Activated naive CD4-positive, alpha-beta T cell treated with anti-CD3 and anti-CD28 coated beads for 36 hours (primary cell): Measurements from ENCODE around the gene ZNF592. TPM values are rescaled to one million over a fixed set of nuclear protein-coding genes. Genes with fewer than 3 reads are reported as not detected.
"Not testable (repeated sequence)": the region's sequence is repeated elsewhere in the genome, so short reads cannot be mapped to it uniquely, and the experiment has no call there.

Experiments used
- CTCF ChIA-PET: fragments of 350-600 bp; sonication (Branson Sonifier 250); formaldehyde crosslinking; loops from one replicate; lab custom pipeline; 2021; ENCODE audit warnings: antibody characterized with exemption; lab: Charles Lee
- DNase-seq: peaks from one replicate; pipeline ENCODE4 v3.0.0-alpha.2; 2020
- H3K27ac Mint-ChIP-seq: one replicate; pipeline ENCODE4 v1.8.0; 2021; ENCODE audit warnings: mild to moderate bottlenecking, mixed read lengths
- H3K27me3 Mint-ChIP-seq: one replicate; pipeline ENCODE4 v1.8.0; 2021; ENCODE audit warnings: low read depth, mixed read lengths
- H3K36me3 Mint-ChIP-seq: one replicate; pipeline ENCODE4 v1.8.0; 2021; ENCODE audit warnings: low read depth, mixed read lengths
- H3K4me1 Mint-ChIP-seq: one replicate; pipeline ENCODE4 v1.8.0; 2021; ENCODE audit warnings: low read depth, mixed read lengths
- H3K4me3 Mint-ChIP-seq: one replicate; pipeline ENCODE4 v1.8.0; 2021; ENCODE audit warnings: mild to moderate bottlenecking, moderate library complexity, mixed read lengths
- H3K9me3 Mint-ChIP-seq: one replicate; pipeline ENCODE4 v1.8.0; 2021; ENCODE audit warnings: mixed read lengths
- intact Hi-C: fragments of 100-400 bp; cut with micrococcal nuclease; formaldehyde crosslinking; loops from one replicate; pipeline ENCODE4 v1.15.1; 2023
- total RNA-seq, 2 experiments: library from RNA; stranded (reverse); gene quantifications; one replicate each; pipeline ENCODE4 v1.2.3, GENCODE V29; 2021

ZNF592 gene
- total RNA-seq, 2 experiments from 2014 or later, result 24.2 to 24.3 TPM

GRCh38 chr15:84749111-84749991 is 959 bp downstream of the ZNF592 start:
- intact Hi-C loops, result loop anchor here (1.0 kb wide), 2 partner anchors 12 to 95 kb away; partner anchors contain the start of gene WDR73
- H3K4me1 Mint-ChIP-seq, result peaks cover 56% of the 10 kb centered on the region
- no peaks in the 10 kb centered on the region for H3K9me3 Mint-ChIP-seq
- H3K27ac Mint-ChIP-seq, result peak overlapping the region; percentile 90
- H3K36me3 Mint-ChIP-seq, result peaks cover 22% of the 10 kb centered on the region
- CTCF ChIA-PET, result interaction anchor here (0.5 to 1.2 kb wide), 9 partner anchors 10 to 267 kb away, joined by 3 to 6 read pairs (median 3); no protein-coding TSS in a partner anchor
- H3K4me3 Mint-ChIP-seq, result peak overlapping the region; percentile 96
- no peaks in the 10 kb centered on the region for H3K27me3 Mint-ChIP-seq
- DNase-seq, result peak; percentile 76

- intact Hi-C loops, result no loop called here
Observed at GRCh38 chr15:84750583-84751092, 2.2 kb downstream of the ZNF592 start.

GRCh38 chr15:84751721-84752120 is 3.3 kb downstream of the ZNF592 start:
- H3K9me3 Mint-ChIP-seq, H3K4me3 Mint-ChIP-seq, DNase-seq, H3K27me3 Mint-ChIP-seq, intact Hi-C loops, H3K27ac Mint-ChIP-seq: not testable (repeated sequence)
- CTCF ChIA-PET, result interaction anchor here (0.9 to 1.5 kb wide), 3 partner anchors 54 to 153 kb away, joined by 3 to 4 read pairs (median 3); no protein-coding TSS in a partner anchor
- Mint-ChIP-seq H3K36me3 (peaks cover 25% of the 10 kb centered on the region), H3K4me1 (peaks cover 58% of the 10 kb centered on the region)

More at GRCh38 chr15:84750583-84751092, 2.2 kb downstream of the ZNF592 start:
- Mint-ChIP-seq H3K27ac (peak overlapping the region; percentile 5), H3K4me3 (peak overlapping the region; percentile 96), H3K27me3 (no peaks in the 10 kb centered on the region), H3K4me1 (peaks cover 55% of the 10 kb centered on the region), H3K36me3 (peaks cover 24% of the 10 kb centered on the region), H3K9me3 (no peaks in the 10 kb centered on the region)
- DNase-seq, result peak; percentile 37
- CTCF ChIA-PET, result interaction anchor here (1.1 kb wide), 1 partner anchor 29 kb away, joined by 3 read pairs; no protein-coding TSS in a partner anchor

GRCh38 chr15:84752195-84752594 is 3.8 kb downstream of the ZNF592 start:
- no peak for DNase-seq
- H3K27ac Mint-ChIP-seq, result no peak overlapping the region
- CTCF ChIA-PET, result interaction anchor here (0.9 to 1.5 kb wide), 3 partner anchors 54 to 153 kb away, joined by 3 to 4 read pairs (median 3); no protein-coding TSS in a partner anchor
- intact Hi-C loops, result no loop called here
- no peaks in the 10 kb centered on the region for H3K9me3 Mint-ChIP-seq
- no peak overlapping the region for H3K4me3 Mint-ChIP-seq
- peaks cover 61% of the 10 kb centered on the region for H3K4me1 Mint-ChIP-seq
- H3K36me3 Mint-ChIP-seq, result peaks cover 25% of the 10 kb centered on the region
- no peaks in the 10 kb centered on the region for H3K27me3 Mint-ChIP-seq

GRCh38 chr15:84752700-84753099 is 4.3 kb downstream of the ZNF592 start:
- Mint-ChIP-seq H3K4me1 (peaks cover 56% of the 10 kb centered on the region), H3K27ac (no peak overlapping the region), H3K27me3 (no peaks in the 10 kb centered on the region), H3K9me3 (no peaks in the 10 kb centered on the region), H3K36me3 (peaks cover 22% of the 10 kb centered on the region), H3K4me3 (no peak overlapping the region)
- intact Hi-C loops, result no loop called here
- CTCF ChIA-PET, result interaction anchor here (0.9 to 1.5 kb wide), 3 partner anchors 53 to 154 kb away, joined by 3 to 4 read pairs (median 3); no protein-coding TSS in a partner anchor
- DNase-seq, result no peak

- H3K4me3 Mint-ChIP-seq, H3K9me3 Mint-ChIP-seq, H3K27ac Mint-ChIP-seq, H3K27me3 Mint-ChIP-seq, DNase-seq: not testable (repeated sequence)
- Mint-ChIP-seq H3K4me1 (peaks cover 53% of the 10 kb centered on the region), H3K36me3 (peaks cover 17% of the 10 kb centered on the region)
- CTCF ChIA-PET, result interaction anchor here (0.6 kb wide), 1 partner anchor 86 kb away, joined by 5 read pairs; no protein-coding TSS in a partner anchor
- intact Hi-C loops, result loop anchor here (2.0 kb wide), 1 partner anchor 156 kb away; no protein-coding TSS in a partner anchor
Observed at GRCh38 chr15:84754889-84755288, 6.5 kb downstream of the ZNF592 start.

- DNase-seq, result peak; percentile 64
- CTCF ChIA-PET, result interaction anchor here (0.6 to 1.2 kb wide), 2 partner anchors 18 to 185 kb away, joined by 4 to 8 read pairs; no protein-coding TSS in a partner anchor
- Mint-ChIP-seq H3K36me3 (peaks cover 13% of the 10 kb centered on the region), H3K4me3 (no peak overlapping the region), H3K27ac (no peak overlapping the region), H3K27me3 (no peaks in the 10 kb centered on the region), H3K4me1 (peaks cover 47% of the 10 kb centered on the region), H3K9me3 (no peaks in the 10 kb centered on the region)
- intact Hi-C loops, result loop anchor here (2.0 kb wide), 1 partner anchor 157 kb away; no protein-coding TSS in a partner anchor
Observed at GRCh38 chr15:84755736-84756527, 7.5 kb downstream of the ZNF592 start.

GRCh38 chr15:84759018-84759417 is 10.6 kb downstream of the ZNF592 start:
- Mint-ChIP-seq H3K27me3 (no peaks in the 10 kb centered on the region), H3K27ac (no peak overlapping the region), H3K9me3 (no peaks in the 10 kb centered on the region), H3K4me1 (peaks cover 34% of the 10 kb centered on the region), H3K36me3 (peaks cover 5% of the 10 kb centered on the region), H3K4me3 (no peak overlapping the region)
- CTCF ChIA-PET, result no interaction called here
- no peak for DNase-seq
- intact Hi-C loops, result no loop called here

- DNase-seq, result no peak
- Mint-ChIP-seq H3K27ac (no peak overlapping the region), H3K4me1 (peaks cover 36% of the 10 kb centered on the region), H3K36me3 (peaks cover 12% of the 10 kb centered on the region), H3K4me3 (no peak overlapping the region), H3K27me3 (no peaks in the 10 kb centered on the region), H3K9me3 (no peaks in the 10 kb centered on the region)
- intact Hi-C loops, result no loop called here
- CTCF ChIA-PET, result interaction anchor here (0.6 kb wide), 2 partner anchors 78 to 126 kb away, joined by 3 to 5 read pairs; no protein-coding TSS in a partner anchor
Observed at GRCh38 chr15:84760219-84760618, 11.8 kb downstream of the ZNF592 start.

- peak; percentile 20 for DNase-seq
- H3K27me3 Mint-ChIP-seq, result no peaks in the 10 kb centered on the region
- CTCF ChIA-PET, result interaction anchor here (0.6 kb wide), 2 partner anchors 50 to 167 kb away, joined by 3 read pairs; no protein-coding TSS in a partner anchor
- H3K36me3 Mint-ChIP-seq, result peaks cover 18% of the 10 kb centered on the region
- intact Hi-C loops, result loop anchor here (1.0 kb wide), 5 partner anchors 12 to 107 kb away; partner anchors contain the start of gene WDR73
- H3K4me1 Mint-ChIP-seq, result peaks cover 28% of the 10 kb centered on the region
- no peak overlapping the region for H3K27ac Mint-ChIP-seq
- H3K4me3 Mint-ChIP-seq, result no peak overlapping the region
- no peaks in the 10 kb centered on the region for H3K9me3 Mint-ChIP-seq
Observed at GRCh38 chr15:84761607-84762131, 13.3 kb downstream of the ZNF592 start.

- Mint-ChIP-seq H3K27me3 (no peaks in the 10 kb centered on the region), H3K4me1 (peaks cover 23% of the 10 kb centered on the region), H3K27ac (no peak overlapping the region), H3K4me3 (no peak overlapping the region), H3K36me3 (peaks cover 19% of the 10 kb centered on the region), H3K9me3 (no peaks in the 10 kb centered on the region)
- intact Hi-C loops, result no loop called here
- CTCF ChIA-PET, result no interaction called here
- no peak for DNase-seq
Observed at GRCh38 chr15:84762840-84763572, 14.6 kb downstream of the ZNF592 start.
